ENCODE results near the gene NRXN2.

Gene NRXN2

GRCh38 chr11:64620381-64620971 lies 102.5 kb downstream of the NRXN2 start:
- no peak for DNase-seq

GRCh38 chr11:64619811-64620380 lies 103.1 kb downstream of the NRXN2 start:
- DNase-seq = peak; percentile 38

GRCh38 chr11:64619196-64619595 lies 103.8 kb downstream of the NRXN2 start:
- no peak for DNase-seq

GRCh38 chr11:64616817-64617216 lies 106.2 kb downstream of the NRXN2 start:
- no peak for DNase-seq

- DNase-seq = no peak
Measured at GRCh38 chr11:64614917-64615316, 108.1 kb downstream of the NRXN2 start.

DNA sequence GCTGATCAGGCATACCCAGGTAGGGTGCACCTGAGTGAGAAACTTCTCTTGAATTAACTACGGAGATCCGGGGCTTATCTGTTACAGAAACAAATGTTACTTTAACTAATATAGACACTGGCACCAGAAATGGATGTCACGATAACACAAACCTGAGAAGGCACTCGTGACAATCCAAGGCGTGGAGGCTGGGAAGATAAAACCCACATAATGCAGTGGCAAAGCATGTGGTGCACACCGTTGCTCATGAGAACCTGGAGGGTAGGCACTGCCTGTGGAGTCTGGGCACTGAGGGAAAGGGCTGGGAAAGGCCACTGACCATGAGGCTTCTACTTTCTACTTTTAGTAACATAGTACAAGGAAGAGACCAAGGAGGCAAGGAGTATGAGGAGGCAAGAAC lies 109.3 kb downstream of the NRXN2 start:
- DNase-seq = no peak

DNA sequence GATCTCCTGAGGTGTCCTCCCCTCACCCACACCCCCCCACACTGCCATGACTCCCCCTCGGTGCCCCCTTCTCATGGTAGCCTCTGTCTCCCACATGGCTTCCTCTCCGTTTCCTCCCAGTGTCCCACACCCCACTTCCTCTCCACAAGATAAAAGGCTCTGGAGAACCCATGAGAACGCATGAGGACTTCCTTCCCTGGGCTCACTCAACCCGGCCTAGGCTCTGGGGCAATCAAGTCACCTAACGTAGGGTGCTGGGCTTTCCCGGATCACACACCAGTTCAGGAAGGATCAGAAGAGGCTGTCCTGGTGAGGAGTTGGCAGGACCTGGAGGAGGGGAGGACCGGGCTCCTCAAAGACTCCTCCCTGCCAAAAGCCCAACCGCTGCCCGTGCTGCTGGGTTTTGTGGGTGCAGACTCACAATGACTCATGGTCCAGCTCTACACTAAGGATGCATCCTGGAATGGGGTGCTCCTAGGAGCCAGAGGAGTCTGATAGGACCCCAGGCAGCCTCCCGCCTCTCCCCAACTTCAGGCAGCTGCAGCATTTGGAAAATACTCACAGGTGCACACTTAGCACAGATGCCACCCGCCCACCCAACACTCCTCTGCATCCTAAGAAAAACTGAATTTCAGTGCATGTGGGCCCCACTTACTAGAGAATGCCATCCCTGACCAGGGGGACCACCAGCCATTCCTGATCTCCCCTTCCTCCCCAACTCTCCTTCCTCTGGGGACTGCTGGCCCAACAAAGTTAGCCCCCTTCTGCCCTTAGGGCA lies 110.9 kb downstream of the NRXN2 start:
- DNase-seq = no peak

GRCh38 chr11:64611176-64611575 lies 111.8 kb downstream of the NRXN2 start:
- DNase-seq = no peak

DNA sequence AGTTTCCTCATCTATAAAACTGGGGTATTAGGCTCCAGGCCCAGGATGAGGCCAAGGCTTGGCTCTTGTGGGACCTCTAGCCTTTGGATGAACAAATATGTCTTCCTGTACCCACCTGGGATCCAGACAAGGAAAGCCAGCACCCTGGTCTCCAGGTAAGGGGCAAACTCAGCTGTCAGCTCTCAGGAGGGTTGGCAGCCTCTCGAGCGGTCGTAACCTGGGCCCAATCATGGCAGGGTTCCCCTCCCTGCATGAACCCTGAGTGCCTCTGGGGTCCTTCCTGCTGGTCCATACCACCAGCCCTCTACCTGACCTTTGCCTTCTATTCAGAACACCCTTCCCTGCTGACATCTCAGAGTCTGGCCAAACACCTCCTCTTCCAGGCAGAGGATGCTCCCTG lies 112.4 kb downstream of the NRXN2 start:
- DNase-seq = no peak

GRCh38 chr11:64609436-64610047 lies 113.5 kb downstream of the NRXN2 start:
- DNase-seq = no peak

DNA sequence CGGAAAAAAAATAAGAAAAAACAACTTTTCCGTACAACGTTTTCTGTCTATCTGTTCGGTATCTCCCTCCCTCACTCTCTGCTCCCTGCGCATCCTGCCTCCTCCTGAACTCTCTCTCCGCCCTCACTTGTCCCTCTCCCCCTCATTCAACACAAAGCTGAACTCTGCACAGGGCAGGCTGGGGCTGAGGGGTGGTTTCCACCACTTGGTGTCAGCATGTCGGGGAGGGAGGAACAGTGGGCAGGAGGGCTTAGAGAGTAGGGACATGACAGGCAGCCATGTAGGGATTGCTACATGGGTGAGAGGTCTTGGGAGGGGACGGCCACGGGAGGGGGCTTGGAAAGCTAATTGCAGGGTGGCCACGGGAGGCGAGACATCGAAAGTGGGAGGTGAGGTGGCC lies 114.4 kb downstream of the NRXN2 start:
- DNase-seq = no peak

DNA sequence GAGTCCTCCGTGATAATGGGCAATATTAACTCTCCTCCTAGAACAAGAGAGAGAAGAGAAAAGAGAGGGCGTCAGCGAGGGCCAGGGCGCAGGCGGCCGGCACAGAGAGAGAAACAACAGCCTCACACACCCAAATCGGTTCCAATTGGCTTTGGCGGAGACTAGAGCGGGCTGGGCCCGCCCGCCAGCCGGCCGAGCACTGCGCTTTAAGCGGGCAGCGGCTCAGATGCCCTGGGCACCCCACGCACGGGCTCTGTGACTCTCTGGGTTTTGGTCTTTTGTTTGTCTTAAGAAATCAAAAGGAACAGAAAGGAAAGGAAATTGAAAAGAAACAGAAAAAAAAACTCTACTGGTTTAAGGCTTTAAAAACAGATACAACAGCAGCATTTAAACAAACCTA lies 115.0 kb downstream of the NRXN2 start:
- no peak for DNase-seq

GRCh38 chr11:64607381-64607985 lies 115.5 kb downstream of the NRXN2 start:
- DNase-seq = no peak

GRCh38 chr11:64606796-64607380 lies 116.1 kb downstream of the NRXN2 start:
- no peak for DNase-seq

DNA sequence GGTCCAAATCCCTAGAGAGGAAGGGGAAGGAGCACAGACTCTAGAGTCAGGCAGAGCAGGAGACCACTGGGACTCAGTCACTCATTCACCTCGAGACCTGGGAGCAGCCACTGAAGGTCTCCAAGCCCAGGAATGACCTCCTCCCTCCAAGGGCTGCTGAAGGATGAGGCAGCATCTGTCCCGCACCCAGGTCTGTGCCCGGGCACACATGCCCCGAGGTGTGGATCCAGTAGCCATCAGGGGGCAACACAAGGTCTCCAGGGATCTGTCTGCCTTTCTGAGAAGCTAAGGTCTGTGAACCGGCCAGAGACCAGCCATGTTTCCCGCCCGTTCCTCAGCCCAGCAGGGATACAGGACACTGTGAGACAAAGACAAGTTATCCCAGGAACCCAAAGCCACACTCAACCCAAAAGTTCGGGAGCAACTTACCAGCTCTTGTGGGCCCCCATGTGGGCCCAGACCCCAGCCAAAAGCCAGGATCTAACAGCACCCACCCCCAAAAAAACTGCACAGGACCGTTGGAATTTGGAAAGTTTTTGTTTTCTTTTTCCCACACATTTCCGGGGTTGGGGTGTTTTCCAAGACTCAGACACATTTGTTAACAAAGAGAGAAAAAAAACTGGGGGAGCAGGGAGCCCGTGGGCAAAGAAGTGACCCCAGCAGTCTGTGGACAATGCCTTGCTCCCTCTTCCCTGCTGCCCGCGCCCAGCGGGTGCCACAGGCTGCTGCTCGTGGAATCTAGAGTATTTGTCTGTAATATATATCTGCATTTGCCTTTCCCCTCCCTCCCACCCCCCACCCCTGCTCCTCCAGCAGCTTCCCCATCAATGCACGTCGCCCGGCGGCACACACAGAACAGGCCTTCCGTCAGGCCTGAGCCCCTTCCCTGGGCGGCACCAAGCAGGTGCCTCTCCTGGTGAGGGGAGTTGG lies 117.1 kb downstream of the NRXN2 start:
- no peak for DNase-seq

GRCh38 chr11:64605244-64605560 lies 117.8 kb downstream of the NRXN2 start:
- DNase-seq = no peak

- no peak for DNase-seq
Measured at GRCh38 chr11:64604458-64605243, 118.3 kb downstream of the NRXN2 start.

- no peak for DNase-seq
Measured at GRCh38 chr11:64603411-64604110, 119.4 kb downstream of the NRXN2 start.

- DNase-seq = no peak
Measured at GRCh38 chr11:64602466-64603070, 120.4 kb downstream of the NRXN2 start.

Data from activated CD4-positive, alpha-beta T cell treated with anti-CD3 and anti-CD28 coated beads for 48 hours (primary cell).